RKO (cell line): ENCODE measurements around the gene SMARCA2.
"Not testable (repeated sequence)": the region's sequence is repeated elsewhere in the genome, so short reads cannot be mapped to it uniquely, and the experiment has no call there.

Experiments
- DNase-seq: peaks from one replicate; pipeline ENCODE4 v3.0.0-alpha.2; 2016; ENCODE audit warnings: low spot score

The SMARCA2 gene

GRCh38 chr9:2145746-2146145 lies 130.6 kb downstream of the SMARCA2 start:
- no peak for DNase-seq

- DNase-seq: not testable (repeated sequence)
These were observed 131.6 kb downstream of the SMARCA2 start for GRCh38 chr9:2146700-2147099.

GRCh38 chr9:2150338-2150737 lies 135.2 kb downstream of the SMARCA2 start:
- DNase-seq: no peak

- DNase-seq: no peak
These were observed 136.0 kb downstream of the SMARCA2 start for GRCh38 chr9:2151171-2151570.

GRCh38 chr9:2152966-2153629 lies 138.0 kb downstream of the SMARCA2 start:
- no peak for DNase-seq

GRCh38 chr9:2153630-2154217 lies 138.6 kb downstream of the SMARCA2 start:
- no peak for DNase-seq

GRCh38 chr9:2154731-2155130 lies 139.6 kb downstream of the SMARCA2 start:
- no peak for DNase-seq

GRCh38 chr9:2155966-2156365 lies 140.8 kb downstream of the SMARCA2 start:
- DNase-seq: no peak

GRCh38 chr9:2157277-2158110 lies 142.3 kb downstream of the SMARCA2 start:
- DNase-seq: peak; percentile 87

- peak; percentile 90 for DNase-seq
These were observed 143.0 kb downstream of the SMARCA2 start for GRCh38 chr9:2158111-2158610.

- no peak for DNase-seq
These were observed 143.8 kb downstream of the SMARCA2 start for GRCh38 chr9:2158766-2159430.

GRCh38 chr9:2159521-2160454 lies 144.6 kb downstream of the SMARCA2 start:
- no peak for DNase-seq

- DNase-seq: no peak
These were observed 146.5 kb downstream of the SMARCA2 start for GRCh38 chr9:2161661-2162060.

GRCh38 chr9:2163231-2163885 lies 148.2 kb downstream of the SMARCA2 start:
- DNase-seq: no peak

- no peak for DNase-seq
These were observed 149.1 kb downstream of the SMARCA2 start for GRCh38 chr9:2164268-2164667.

GRCh38 chr9:2166203-2166602 lies 151.1 kb downstream of the SMARCA2 start:
- no peak for DNase-seq

- no peak for DNase-seq
These were observed 153.9 kb downstream of the SMARCA2 start for GRCh38 chr9:2169035-2169434.

- DNase-seq: no peak
These were observed 155.6 kb downstream of the SMARCA2 start for GRCh38 chr9:2170722-2171121.

GRCh38 chr9:2173170-2173569 lies 158.0 kb downstream of the SMARCA2 start:
- DNase-seq: no peak

GRCh38 chr9:2173861-2174260 lies 158.7 kb downstream of the SMARCA2 start:
- no peak for DNase-seq

- DNase-seq: no peak
These were observed 159.2 kb downstream of the SMARCA2 start for GRCh38 chr9:2174306-2174705.
